ENCODE measurements around the gene PCDHGA10. TPM values are rescaled to one million over a fixed set of nuclear protein-coding genes. Genes with fewer than 3 reads are reported as not detected.

The PCDHGA10 gene
- total RNA-seq, 1 experiment from 2014 or later, result 3.8 TPM

- no peak for TF ChIP-seq FOSL1 (IDR thresholded peaks at IDR 0.05; ENCODE audit: low read depth)
- TF ChIP-seq CTCF (IDR thresholded peaks at IDR 0.05 in 2 of 3, conservative IDR thresholded peaks at IDR 0.05 in 1 of 3; ENCODE audit: borderline replicate concordance in 1 of 3, insufficient read depth in 1 of 3, low read depth in 2 of 3, low read length in 2 of 3), result no peak
Observed at GRCh38 chr5:141422742-141423291, 10.0 kb downstream of the PCDHGA10 start (continued).

GRCh38 chr5:141427783-141428426, 15.1 kb downstream of the PCDHGA10 start:
- Histone ChIP-seq H3K36me3 (ENCODE audit: control insufficient read depth in 1 of 2, insufficient read depth in 2 of 2, low read length in 2 of 2) (no peaks in the 10 kb centered on the region), H3K4me3 (replicated peaks in 1 of 2; ENCODE audit: low read depth in 1 of 2, low read length in 2 of 2) (no peak overlapping the region), H3K9me2 (ENCODE audit: insufficient read depth) (no peaks in the 10 kb centered on the region), H3K27me3 (ENCODE audit: insufficient read depth, low read length) (no peaks in the 10 kb centered on the region), H3K4me1 (ENCODE audit: control insufficient read depth in 1 of 2, insufficient read depth in 2 of 2, low read length in 2 of 2) (no peaks in the 10 kb centered on the region), H3K4me2 (ENCODE audit: low read length) (no peak overlapping the region), H3K9me3 (ENCODE audit: control insufficient read depth in 1 of 2, insufficient read depth in 1 of 2, low read depth in 1 of 2, low read length in 2 of 2) (peaks cover 0 to 8% of the 10 kb centered on the region in 2 experiments; a peak in 2 of 4 replicates), H3K9ac (ENCODE audit: low read length) (no peak overlapping the region), H4K20me1 (ENCODE audit: insufficient read depth) (no peaks in the 10 kb centered on the region), H2AFZ (ENCODE audit: low read depth, low read length, poor library complexity, severe bottlenecking) (no peak overlapping the region), H3K79me2 (ENCODE audit: insufficient read depth, low read length) (no peaks in the 10 kb centered on the region), H3K27ac (ENCODE audit: low read depth, low read length) (no peak overlapping the region)
- POLR2A ChIA-PET, result no interaction called here
- intact Hi-C loops (cut with micrococcal nuclease), result no loop called here
- DNase-seq (ENCODE audit: low read depth, low spot score) (no peak), ATAC-seq (no peak)
- BruUV-seq (replicated peaks), result no TSS peak
- CTCF ChIA-PET, result no interaction called here
- RAD21 ChIA-PET (ENCODE audit: low non-redundant PET in 1 of 2, low total read pairs in 2 of 2, uncharacterized antibody in 2 of 2, unreplicated experiment in 2 of 2), result no interaction called here
- no peak for TF ChIP-seq ELF1 (IDR thresholded peaks at IDR 0.05; ENCODE audit: borderline replicate concordance, low read depth)
- no peak for TF ChIP-seq CEBPB (IDR thresholded peaks at IDR 0.05; ENCODE audit: low read depth)
- no peak for TF ChIP-seq YY1 (IDR thresholded peaks at IDR 0.05; ENCODE audit: extremely low read depth, insufficient replicate concordance, low read depth, low read length)
- no peak for TF ChIP-seq SRF (IDR thresholded peaks at IDR 0.05; ENCODE audit: low read depth)
- no peak for TF ChIP-seq CTCF (IDR thresholded peaks at IDR 0.05 in 2 of 3, conservative IDR thresholded peaks at IDR 0.05 in 1 of 3; ENCODE audit: borderline replicate concordance in 1 of 3, insufficient read depth in 1 of 3, low read depth in 2 of 3, low read length in 2 of 3)
- TF ChIP-seq ZFX (IDR thresholded peaks at IDR 0.05), result no peak
- no peak for TF ChIP-seq ATF3 (IDR thresholded peaks at IDR 0.05)
- no peak for TF ChIP-seq EZH2 (IDR thresholded peaks at IDR 0.05)
- TF ChIP-seq SIN3A (IDR thresholded peaks at IDR 0.05; ENCODE audit: low read depth), result no peak
- no peak for TF ChIP-seq MAX (IDR thresholded peaks at IDR 0.05)
- TF ChIP-seq CBX3 (IDR thresholded peaks at IDR 0.05; ENCODE audit: low read depth), result no peak
- no peak for TF ChIP-seq TCF7L2 (IDR thresholded peaks at IDR 0.05; ENCODE audit: borderline replicate concordance, extremely low read depth, insufficient read depth, insufficient read length)
- TF ChIP-seq RAD21 (IDR thresholded peaks at IDR 0.05; ENCODE audit: low read depth), result no peak
- no peak for TF ChIP-seq EGR1 (IDR thresholded peaks at IDR 0.05; ENCODE audit: low read depth)
- no peak for TF ChIP-seq ZBTB33 (IDR thresholded peaks at IDR 0.05; ENCODE audit: extremely low read depth, insufficient replicate concordance, low read length)
- TF ChIP-seq ZNF274 (IDR thresholded peaks at IDR 0.05; ENCODE audit: low read depth, low read length), result no peak
